Measurements from ENCODE around the gene GNAQ. TPM values are rescaled to one million over a fixed set of nuclear protein-coding genes. Genes with fewer than 3 reads are reported as not detected.

The GNAQ gene
- total RNA-seq, 1 experiment from 2014 or later: 48.6 TPM

DNA sequence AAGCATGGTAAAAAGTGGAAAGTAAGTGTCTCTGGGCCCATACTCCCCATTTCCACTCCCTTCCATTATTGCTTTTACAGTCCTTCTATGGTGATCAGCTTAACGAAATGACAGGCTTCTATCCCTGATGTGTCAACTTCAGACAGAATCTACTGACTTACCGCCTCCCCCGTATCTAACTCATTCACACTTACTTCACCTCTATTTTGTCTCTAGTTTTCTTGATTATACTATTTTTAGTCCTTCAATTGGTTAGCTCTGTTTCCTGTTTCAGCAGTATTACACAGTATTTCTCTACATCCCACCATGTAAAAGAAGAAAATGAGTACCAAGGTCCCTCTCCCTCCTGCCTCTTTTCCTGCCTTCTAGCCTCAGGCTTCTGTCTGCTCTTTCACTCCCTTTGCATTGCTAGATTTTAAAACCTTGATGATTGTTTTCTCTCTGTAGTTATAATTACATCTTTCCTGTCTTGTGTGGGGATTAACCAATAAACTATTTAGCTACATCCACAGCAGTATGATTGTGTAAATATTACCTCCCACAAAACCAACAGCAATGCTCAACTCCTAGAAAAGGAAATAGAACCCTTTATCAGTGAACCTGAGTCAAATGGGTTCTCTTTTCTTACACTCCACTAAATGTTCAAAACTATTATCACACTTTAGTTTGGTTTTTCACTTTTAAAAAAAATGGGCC is 53.4 kb downstream of the GNAQ start:
- H3K27ac Mint-ChIP-seq: peak overlapping the region; percentile 24 to 90 (median 59); a peak in 5 of 7 replicates
- H3K27me3 ChIP-seq (ENCODE audit: insufficient read depth, low read length): no peaks in the 10 kb centered on the region
- H2BK15ac ChIP-seq (ENCODE audit: low read depth, low read length): no peak overlapping the region
- no peaks in the 10 kb centered on the region for H3K79me1 ChIP-seq (ENCODE audit: insufficient read depth, low read depth, low read length, poor library complexity, severe bottlenecking)
- peaks cover 7% of the 10 kb centered on the region; the same call in 1 of the 2 replicates for H3K79me2 ChIP-seq (ENCODE audit: insufficient read depth, low read length)
- no peak overlapping the region for H4K91ac ChIP-seq (ENCODE audit: insufficient read length, low read depth, low read length)
- no peak overlapping the region for H3T11ph ChIP-seq (ENCODE audit: low read length)
- no peaks in the 10 kb centered on the region for H3K9me3 Mint-ChIP-seq
- no peaks in the 10 kb centered on the region for H3K9me3 ChIP-seq (ENCODE audit: control insufficient read depth, low read depth, low read length)
- no peak for DNase-seq
- no peak overlapping the region for H2AFZ ChIP-seq (ENCODE audit: low read length)
- no peaks in the 10 kb centered on the region for H4K20me1 ChIP-seq (ENCODE audit: control insufficient read depth, insufficient read depth, insufficient read length)
- H3K27me3 Mint-ChIP-seq (ENCODE audit: low read depth): no peaks in the 10 kb centered on the region
- H3K27ac ChIP-seq (ENCODE audit: insufficient read length, low read depth, low read length): no peak overlapping the region
- no peak overlapping the region for H3K14ac ChIP-seq (ENCODE audit: insufficient read depth, low read length)
- WGBS (ENCODE audit: extremely low coverage, insufficient read length, low lambda C conversion rate): no CpG with 5 or more reads among the region's 3 CpGs
- H2BK120ac ChIP-seq (ENCODE audit: low read depth, low read length, poor library complexity, severe bottlenecking): no peak overlapping the region
- no peak overlapping the region for H3K23ac ChIP-seq (ENCODE audit: insufficient read length, low read depth, low read length)
- H3K4me1 Mint-ChIP-seq: peaks cover 40 to 43% of the 10 kb centered on the region in 2 experiments
- H2BK20ac ChIP-seq (ENCODE audit: low read depth, low read length, poor library complexity, severe bottlenecking): no peak overlapping the region
- H3K9ac ChIP-seq (ENCODE audit: extremely low read depth, insufficient read length, low read length): no peak overlapping the region
- TF ChIP-seq, protein P1, sequence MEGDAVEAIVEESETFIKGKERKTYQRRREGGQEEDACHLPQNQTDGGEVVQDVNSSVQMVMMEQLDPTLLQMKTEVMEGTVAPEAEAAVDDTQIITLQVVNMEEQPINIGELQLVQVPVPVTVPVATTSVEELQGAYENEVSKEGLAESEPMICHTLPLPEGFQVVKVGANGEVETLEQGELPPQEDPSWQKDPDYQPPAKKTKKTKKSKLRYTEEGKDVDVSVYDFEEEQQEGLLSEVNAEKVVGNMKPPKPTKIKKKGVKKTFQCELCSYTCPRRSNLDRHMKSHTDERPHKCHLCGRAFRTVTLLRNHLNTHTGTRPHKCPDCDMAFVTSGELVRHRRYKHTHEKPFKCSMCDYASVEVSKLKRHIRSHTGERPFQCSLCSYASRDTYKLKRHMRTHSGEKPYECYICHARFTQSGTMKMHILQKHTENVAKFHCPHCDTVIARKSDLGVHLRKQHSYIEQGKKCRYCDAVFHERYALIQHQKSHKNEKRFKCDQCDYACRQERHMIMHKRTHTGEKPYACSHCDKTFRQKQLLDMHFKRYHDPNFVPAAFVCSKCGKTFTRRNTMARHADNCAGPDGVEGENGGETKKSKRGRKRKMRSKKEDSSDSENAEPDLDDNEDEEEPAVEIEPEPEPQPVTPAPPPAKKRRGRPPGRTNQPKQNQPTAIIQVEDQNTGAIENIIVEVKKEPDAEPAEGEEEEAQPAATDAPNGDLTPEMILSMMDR (conservative IDR thresholded peaks at IDR 0.05): no peak
- H3K4me2 ChIP-seq (ENCODE audit: insufficient read depth, insufficient read length, low read length): no peak overlapping the region
- no peaks in the 10 kb centered on the region for H3K36me3 Mint-ChIP-seq (ENCODE audit: insufficient read depth in 1 of 3, low read depth in 3 of 3)
- H3K4ac ChIP-seq (ENCODE audit: low read depth, low read length): no peak overlapping the region
- H2BK5ac ChIP-seq (ENCODE audit: insufficient read length, low read length): no peak overlapping the region
- H3K4me3 Mint-ChIP-seq: no peak overlapping the region
- no peak overlapping the region for H2BK12ac ChIP-seq (ENCODE audit: insufficient read length, low read depth, low read length)
- no peak overlapping the region for H4K5ac ChIP-seq (ENCODE audit: insufficient read length, low read depth, low read length)
- no peaks in the 10 kb centered on the region for H3K23me2 ChIP-seq (ENCODE audit: insufficient read length, low read depth, low read length, poor library complexity, severe bottlenecking)
- H4K8ac ChIP-seq (replicated peaks; ENCODE audit: insufficient read length, low read depth, low read length): no peak overlapping the region
- peaks cover 8% of the 10 kb centered on the region; the same call in 1 of the 2 replicates for H3K4me1 ChIP-seq (ENCODE audit: insufficient read depth, low read length)
- no peak overlapping the region for H2AK5ac ChIP-seq (ENCODE audit: insufficient read length, low read length)
- H3K18ac ChIP-seq (ENCODE audit: insufficient read length, low read depth, low read length): no peak overlapping the region
- H3K56ac ChIP-seq (ENCODE audit: insufficient read length, low read depth, low read length): no peak overlapping the region
